ENCODE measurements around the gene CTNNAL1.

- no peak for TF ChIP-seq CTCF (conservative IDR thresholded peaks at IDR 0.05 in 1 of 2, IDR thresholded peaks at IDR 0.05 in 1 of 2; ENCODE audit: extremely low read depth in 1 of 2, insufficient read depth in 1 of 2, low read depth in 1 of 2, low read length in 2 of 2)
- no peak for TF ChIP-seq EZH2 (IDR thresholded peaks at IDR 0.05; ENCODE audit: borderline replicate concordance, low read length)
These were observed 9.6 kb upstream of the CTNNAL1 start for GRCh38 chr9:109022873-109023272.
